Mesenchymal stem cell (in vitro differentiated cells and primary cell): Measurements from ENCODE around the gene PPDPF.
"Not testable (repeated sequence)": the region's sequence is repeated elsewhere in the genome, so short reads cannot be mapped to it uniquely, and the experiment has no call there.

Source experiments
- DNase-seq: peaks from one replicate; pipeline ENCODE4 v3.0.0-alpha.2; 2013
- H2AFZ ChIP-seq: one replicate; pipeline ENCODE4 v1.6.1; 2013; ENCODE audit warnings: low read depth, mild to moderate bottlenecking, control low read depth, inconsistent platforms, low read length, moderate library complexity
- H2AK5ac ChIP-seq: 2 replicates; pipeline ENCODE4 v1.6.1; 2013; ENCODE audit warnings: low read length, moderate library complexity, mild to moderate bottlenecking, inconsistent platforms; ENCODE audit not compliant: severe bottlenecking
- H2BK120ac ChIP-seq: one replicate; pipeline ENCODE4 v1.6.1; 2013; ENCODE audit warnings: low read depth, mild to moderate bottlenecking, inconsistent platforms, low read length, moderate library complexity
- H2BK12ac ChIP-seq, 2 experiments: one replicate each; pipeline ENCODE4 v1.6.1; 2013; ENCODE audit warnings: inconsistent platforms in 2 of 2, low read length in 2 of 2, mild to moderate bottlenecking in 2 of 2, moderate library complexity in 2 of 2, control low read depth in 1 of 2
- H2BK15ac ChIP-seq: one replicate; pipeline ENCODE4 v1.6.1; 2013; ENCODE audit warnings: mild to moderate bottlenecking, low read depth, inconsistent platforms; ENCODE audit not compliant: poor library complexity, severe bottlenecking
- H2BK5ac ChIP-seq: 2 replicates; pipeline ENCODE4 v1.6.1; 2013; ENCODE audit warnings: low read depth, mild to moderate bottlenecking, low read length, control low read depth, inconsistent platforms; ENCODE audit not compliant: poor library complexity, severe bottlenecking
- H3K14ac ChIP-seq, 2 experiments: one replicate each; pipeline ENCODE4 v1.6.1; 2013; ENCODE audit warnings: inconsistent platforms in 2 of 2, low read length in 2 of 2, control low read depth in 1 of 2, mild to moderate bottlenecking in 1 of 2, moderate library complexity in 1 of 2
- H3K18ac ChIP-seq, 2 experiments: one replicate each; pipeline ENCODE4 v1.6.1; 2013; ENCODE audit warnings: inconsistent platforms in 2 of 2, low read length in 2 of 2, control low read depth in 1 of 2, low read depth in 1 of 2, mild to moderate bottlenecking in 1 of 2
- H3K23ac ChIP-seq, 2 experiments: one replicate each; pipeline ENCODE4 v1.6.1; 2013; ENCODE audit warnings: inconsistent platforms in 2 of 2, low read length in 2 of 2, mild to moderate bottlenecking in 2 of 2, moderate library complexity in 2 of 2, control low read depth in 1 of 2
- H3K27ac ChIP-seq: 2 replicates; pipeline ENCODE4 v1.5.1; 2013; ENCODE audit warnings: mild to moderate bottlenecking, moderate library complexity, low read length, control low read depth, inconsistent platforms; ENCODE audit not compliant: poor library complexity, severe bottlenecking
- H3K27me3 ChIP-seq, 2 experiments: 2 replicates each; pipeline versions ENCODE4 v1.6.1 to v1.7.0; 2013; ENCODE audit warnings: low read length in 2 of 2, mild to moderate bottlenecking in 2 of 2, moderate library complexity in 2 of 2, control low read depth in 1 of 2, inconsistent platforms in 1 of 2; ENCODE audit not compliant: control insufficient read depth in 1 of 2, insufficient read depth in 1 of 2
- H3K36me3 ChIP-seq, 2 experiments: 2 replicates each; pipeline versions ENCODE4 v1.6.1 to v1.7.0; 2013; ENCODE audit warnings: low read length in 2 of 2, control low read depth in 1 of 2, inconsistent platforms in 1 of 2, low read depth in 1 of 2, mild to moderate bottlenecking in 1 of 2; ENCODE audit not compliant: insufficient read depth in 2 of 2, control insufficient read depth in 1 of 2
- H3K4ac ChIP-seq, 2 experiments: one replicate each; pipeline ENCODE4 v1.6.1; 2013; ENCODE audit warnings: inconsistent platforms in 2 of 2, low read length in 2 of 2, mild to moderate bottlenecking in 2 of 2, moderate library complexity in 2 of 2, control low read depth in 1 of 2, low read depth in 1 of 2
- H3K4me1 ChIP-seq: 2 replicates; pipeline ENCODE4 v1.6.1; 2013; ENCODE audit warnings: low read depth, low read length, control low read depth; ENCODE audit not compliant: control insufficient read depth, insufficient read depth
- H3K4me2 ChIP-seq: 2 replicates; pipeline ENCODE4 v1.6.1; 2013; ENCODE audit warnings: low read length, mild to moderate bottlenecking, inconsistent platforms; ENCODE audit not compliant: poor library complexity, severe bottlenecking
- H3K4me3 ChIP-seq, 2 experiments: 2 replicates each; pipeline versions ENCODE4 v1.5.1 to v1.7.0; 2013; ENCODE audit warnings: low read length in 2 of 2, mild to moderate bottlenecking in 2 of 2, control low read depth in 1 of 2, low read depth in 1 of 2; ENCODE audit not compliant: insufficient read depth in 1 of 2
- H3K79me1 ChIP-seq: replicated peaks from 2 replicates; pipeline ENCODE4 v1.6.1; 2013; ENCODE audit warnings: mild to moderate bottlenecking, control low read depth, low read length, inconsistent platforms; ENCODE audit not compliant: poor library complexity, severe bottlenecking
- H3K9ac ChIP-seq: 2 replicates; pipeline ENCODE4 v1.7.0; 2013; ENCODE audit warnings: mild to moderate bottlenecking, low read length, moderate library complexity
- H3K9me3 ChIP-seq: 2 replicates; pipeline ENCODE4 v1.7.0; 2013; ENCODE audit warnings: mild to moderate bottlenecking, low read length; ENCODE audit not compliant: control insufficient read depth
- H4K8ac ChIP-seq: one replicate; pipeline ENCODE4 v1.6.1; 2013; ENCODE audit warnings: inconsistent platforms, mild to moderate bottlenecking, low read length, moderate library complexity
- H4K91ac ChIP-seq: one replicate; pipeline ENCODE4 v1.6.1; 2013; ENCODE audit warnings: mild to moderate bottlenecking, low read length, inconsistent platforms
- WGBS: methylation state at CpG from one replicate; pipeline ENCODE4 v1.1.7; 2013; ENCODE audit warnings: mixed read lengths; 5-methylcytosine and 5-hydroxymethylcytosine counted together

Gene PPDPF

DNA sequence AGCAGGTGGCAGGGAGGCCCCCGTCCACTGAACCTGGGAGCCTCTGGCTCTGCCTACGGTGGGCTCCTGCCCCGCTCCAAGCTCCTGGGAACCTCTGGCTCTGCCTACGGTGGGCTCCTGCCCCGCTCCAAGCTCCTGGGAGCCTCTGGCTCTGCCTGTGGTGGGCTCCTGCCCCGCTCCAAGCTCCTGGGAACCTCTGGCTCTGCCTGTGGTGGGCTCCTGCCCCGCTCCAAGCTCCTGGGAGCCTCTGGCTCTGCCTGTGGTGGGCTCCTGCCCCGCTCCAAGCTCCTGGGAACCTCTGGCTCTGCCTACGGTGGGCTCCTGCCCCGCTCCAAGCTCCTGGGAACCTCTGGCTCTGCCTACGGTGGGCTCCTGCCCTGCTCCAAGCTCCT, 50.5 kb downstream of the PPDPF start:
- H2BK5ac ChIP-seq, H2BK12ac ChIP-seq, H3K9me3 ChIP-seq, H2BK120ac ChIP-seq, H3K27me3 ChIP-seq, H3K27ac ChIP-seq, H2BK15ac ChIP-seq, H3K9ac ChIP-seq, H3K14ac ChIP-seq, H2AK5ac ChIP-seq, H3K23ac ChIP-seq, H3K18ac ChIP-seq, DNase-seq, H3K4ac ChIP-seq, H3K4me3 ChIP-seq, H3K4me2 ChIP-seq, H4K8ac ChIP-seq, H4K91ac ChIP-seq, H2AFZ ChIP-seq: not testable (repeated sequence)
- 80% methylated on average over 1 of the region's 11 CpGs for WGBS
- Histone ChIP-seq H3K36me3 (peaks cover 9 to 55% of the 10 kb centered on the region in 2 experiments), H3K4me1 (peaks cover 48% of the 10 kb centered on the region), H3K79me1 (peaks cover 20% of the 10 kb centered on the region)
